NCI-H524 (cell line): ENCODE measurements around the gene BCL2L1.

Experiments used
- DNase-seq, 2 experiments: peaks; one replicate each; lab custom pipeline; 2025; lab: John Stamatoyannopoulos, UW

Gene BCL2L1

GRCh38 chr20:31691646-31692275 is 30.9 kb downstream of the BCL2L1 start:
- DNase-seq: peak; percentile 44 to 88

- no peak for DNase-seq
Observed at GRCh38 chr20:31690124-31690666, 32.5 kb downstream of the BCL2L1 start.

GRCh38 chr20:31689141-31689540 is 33.5 kb downstream of the BCL2L1 start:
- no peak for DNase-seq

GRCh38 chr20:31687777-31688176 is 34.9 kb downstream of the BCL2L1 start:
- no peak for DNase-seq

- DNase-seq: no peak
Observed at GRCh38 chr20:31685853-31686643, 36.6 kb downstream of the BCL2L1 start.

- no peak for DNase-seq
Observed at GRCh38 chr20:31684153-31685015, 38.3 kb downstream of the BCL2L1 start.

- no peak for DNase-seq
Observed at GRCh38 chr20:31682927-31683326, 39.7 kb downstream of the BCL2L1 start.

GRCh38 chr20:31682352-31682751 is 40.3 kb downstream of the BCL2L1 start:
- DNase-seq: no peak

- DNase-seq: no peak
Observed at GRCh38 chr20:31681769-31682168, 40.9 kb downstream of the BCL2L1 start.

GRCh38 chr20:31681128-31681727 is 41.4 kb downstream of the BCL2L1 start:
- no peak for DNase-seq

- DNase-seq: no peak
Observed at GRCh38 chr20:31680286-31681127, 42.2 kb downstream of the BCL2L1 start.

- DNase-seq: no peak
Observed at GRCh38 chr20:31679357-31680285, 43.0 kb downstream of the BCL2L1 start.

- no peak for DNase-seq
Observed at GRCh38 chr20:31678389-31679356, 44.0 kb downstream of the BCL2L1 start.

- DNase-seq: no peak
Observed at GRCh38 chr20:31677553-31678260, 45.0 kb downstream of the BCL2L1 start.

GRCh38 chr20:31676609-31676989 is 46.1 kb downstream of the BCL2L1 start:
- DNase-seq: no peak

- DNase-seq: peak; percentile 50 to 69
Observed at GRCh38 chr20:31675828-31676608, 46.6 kb downstream of the BCL2L1 start.
